Suprapubic skin (tissue), 4 donors: ENCODE measurements around the gene BDH1.

ENCODE experiments used
- CTCF ChIP-seq, 2 donors: fragments of 200-600 bp in 1 of 2; fragments of 450-650 bp in 1 of 2; sonication (generic) in 1 of 2; IDR thresholded peaks; one replicate each; pipeline ENCODE4 v1.5.1; 2016 to 2019; ENCODE audit warnings: antibody characterized with exemption in 2 of 2, mild to moderate bottlenecking in 1 of 2, moderate library complexity in 1 of 2
- POLR2A ChIP-seq, 2 donors: fragments of 450-650 bp; IDR thresholded peaks; one replicate each; pipeline ENCODE4 v1.6.1; 2017; ENCODE audit warnings: antibody characterized with exemption in 2 of 2, mild to moderate bottlenecking in 2 of 2, moderate library complexity in 2 of 2
- POLR2AphosphoS5 ChIP-seq, 3 donors: sonication (generic); formaldehyde crosslinking; IDR thresholded peaks; one replicate each; pipeline ENCODE4 v1.6.1; 2017; ENCODE audit warnings: antibody characterized with exemption in 3 of 3

- TF ChIP-seq CTCF (IDR thresholded peaks at IDR 0.05) (no peak), POLR2A (IDR thresholded peaks at IDR 0.05) (no peak), POLR2AphosphoS5 (IDR thresholded peaks at IDR 0.05) (no peak)
Measured at GRCh38 chr3:197578376-197578775, 22.6 kb upstream of the BDH1 start.
